Measurements from ENCODE around the gene EN2.

EN2 gene

DNA sequence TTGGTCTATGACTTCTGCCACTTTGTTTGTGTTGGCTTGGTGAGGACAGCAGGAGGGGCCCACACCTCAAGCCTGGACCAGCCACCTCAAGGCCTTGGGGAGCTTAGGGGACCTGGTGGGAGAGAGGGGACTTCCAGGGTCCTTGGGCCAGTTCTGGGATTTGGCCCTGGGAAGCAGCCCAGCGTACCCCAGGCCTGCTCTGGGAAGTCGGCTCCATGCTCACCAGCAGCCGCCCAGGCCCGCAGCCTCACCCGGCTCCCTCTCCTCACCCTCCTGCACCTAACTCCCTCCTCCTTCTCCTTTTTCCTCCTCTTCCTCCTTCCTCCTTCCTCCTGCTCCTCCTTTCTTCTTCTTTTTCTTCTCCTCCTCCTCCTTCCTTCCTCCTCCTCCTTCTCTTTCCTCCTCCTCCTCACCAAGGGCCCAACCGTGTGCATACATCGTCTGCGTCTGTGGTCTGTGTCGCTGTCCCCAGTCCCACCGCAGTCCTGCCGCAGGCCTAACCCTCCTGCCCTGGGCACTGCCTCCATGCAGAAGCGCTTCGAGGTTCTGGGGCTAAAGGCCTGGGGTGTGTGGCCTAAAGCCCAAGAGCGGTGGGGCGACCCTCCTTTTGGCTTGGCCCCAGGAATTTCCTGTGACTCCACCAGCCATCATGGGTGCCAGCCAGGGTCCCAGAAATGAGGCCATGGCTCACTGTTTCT is 5.3 kb downstream of the EN2 start:
- in situ Hi-C loops (cut with MboI; ENCODE audit: low sequenced_read_pairs), result no loop called here

DNA sequence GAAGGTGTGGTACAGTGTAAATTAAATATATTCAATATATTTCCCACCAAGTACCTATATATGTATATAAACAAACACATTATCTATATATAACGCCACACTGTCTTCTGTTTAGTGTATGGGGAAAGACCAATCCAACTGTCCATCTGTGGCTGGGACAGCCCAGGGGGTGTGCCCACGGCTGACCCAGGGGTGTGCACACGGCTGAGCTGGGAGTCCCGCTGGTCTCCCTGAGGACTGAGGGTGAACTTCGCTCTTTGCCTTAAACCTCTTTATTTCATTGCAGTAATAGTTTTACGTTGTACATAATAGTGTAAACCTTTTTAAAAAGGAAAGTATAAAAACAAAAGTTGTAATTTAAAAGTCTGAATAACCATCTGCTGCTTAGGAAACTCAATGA is 6.3 kb downstream of the EN2 start:
- in situ Hi-C loops (cut with MboI; ENCODE audit: low sequenced_read_pairs), result no loop called here

DNA sequence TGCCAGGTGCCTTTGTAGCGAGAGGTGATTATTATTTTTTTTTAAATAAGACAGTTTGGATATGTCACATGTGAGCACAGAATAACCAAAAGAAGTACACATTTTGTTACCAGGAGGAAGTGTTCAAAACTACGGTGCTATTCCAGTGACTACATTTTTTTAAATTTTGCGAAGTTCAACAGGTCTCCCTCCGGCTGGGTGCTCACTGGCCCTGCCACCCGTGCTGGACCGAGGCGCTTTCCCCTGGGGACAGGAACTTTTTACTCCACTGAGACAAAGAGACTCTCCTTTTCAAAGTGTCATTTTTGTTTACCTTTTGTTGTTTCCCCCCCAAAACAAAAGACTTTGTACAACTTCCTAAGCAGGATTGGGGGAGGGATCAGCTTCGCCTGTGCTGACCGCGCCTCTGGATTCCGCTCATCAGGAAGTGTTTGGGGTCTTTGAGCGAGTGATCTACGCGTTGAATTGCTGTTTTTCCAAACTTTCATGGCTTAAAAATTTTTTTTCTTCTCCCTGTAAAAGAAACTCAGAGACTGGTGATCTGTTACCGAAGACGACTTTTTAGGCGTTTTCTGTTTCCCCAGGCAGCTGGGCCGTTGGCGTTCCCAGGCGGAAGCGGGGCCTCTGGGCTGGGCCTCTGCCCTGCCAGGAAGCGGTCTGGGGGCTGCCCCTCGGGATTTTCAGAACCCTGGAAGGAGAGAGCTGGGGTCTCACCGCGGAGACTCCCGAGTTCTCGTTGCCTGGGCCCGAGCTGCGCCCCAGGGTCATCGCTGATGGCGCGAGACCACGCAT is 7.2 kb downstream of the EN2 start:
- in situ Hi-C loops (cut with MboI; ENCODE audit: low sequenced_read_pairs), result no loop called here

DNA sequence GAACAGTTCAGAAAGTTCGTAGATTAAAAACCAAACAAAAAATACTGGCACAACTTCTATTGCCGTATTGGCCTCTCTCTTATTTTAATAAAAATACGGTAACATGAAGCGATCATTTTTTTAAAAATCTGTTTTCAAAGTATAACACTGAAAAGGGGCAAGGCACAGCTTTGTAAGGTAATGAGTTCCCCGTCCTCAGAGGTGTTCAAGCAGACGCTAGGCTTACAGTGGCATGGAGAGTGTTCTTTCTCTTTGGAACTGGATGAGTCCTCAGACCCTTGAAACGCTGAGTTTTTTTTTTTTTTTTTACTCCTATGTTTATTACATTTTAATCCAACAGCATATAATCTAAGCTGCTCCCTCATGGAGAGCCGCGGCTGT is 7.8 kb downstream of the EN2 start:
- in situ Hi-C loops (cut with MboI; ENCODE audit: low sequenced_read_pairs), result no loop called here

DNA sequence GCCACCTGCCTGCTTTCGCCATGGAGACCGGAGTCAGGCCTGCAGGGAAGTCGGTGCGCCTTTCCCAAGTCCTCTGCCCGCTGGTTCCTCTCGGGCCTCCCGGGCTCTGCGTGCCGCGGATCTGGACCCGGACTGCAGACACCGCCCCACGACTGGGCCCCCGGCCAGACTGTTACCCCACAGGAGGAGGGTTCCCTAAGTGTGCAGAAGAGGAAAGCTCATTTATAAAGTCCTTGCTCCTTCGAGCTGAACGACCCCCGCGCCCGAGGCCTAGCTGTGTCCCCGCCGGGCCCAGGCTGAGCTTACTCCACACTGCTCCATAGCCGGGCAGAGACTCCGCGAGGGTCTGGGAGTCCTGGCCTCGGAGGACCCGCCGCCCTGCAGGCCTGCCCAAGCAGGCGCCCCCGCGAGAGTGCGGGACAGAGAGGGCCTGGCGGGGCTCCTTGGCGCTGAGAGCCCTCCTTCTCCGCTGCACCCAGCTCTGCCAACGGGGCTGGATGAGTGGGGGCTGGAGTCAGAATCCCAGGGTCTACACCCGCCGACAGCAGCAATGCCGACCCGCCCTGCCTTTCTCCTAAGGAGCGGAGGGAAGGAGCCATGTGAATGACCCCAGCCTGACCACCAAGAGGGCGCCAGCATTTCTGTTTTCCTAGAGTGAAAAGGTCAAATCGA is 8.3 kb downstream of the EN2 start:
- in situ Hi-C loops (cut with MboI; ENCODE audit: low sequenced_read_pairs), result no loop called here

DNA sequence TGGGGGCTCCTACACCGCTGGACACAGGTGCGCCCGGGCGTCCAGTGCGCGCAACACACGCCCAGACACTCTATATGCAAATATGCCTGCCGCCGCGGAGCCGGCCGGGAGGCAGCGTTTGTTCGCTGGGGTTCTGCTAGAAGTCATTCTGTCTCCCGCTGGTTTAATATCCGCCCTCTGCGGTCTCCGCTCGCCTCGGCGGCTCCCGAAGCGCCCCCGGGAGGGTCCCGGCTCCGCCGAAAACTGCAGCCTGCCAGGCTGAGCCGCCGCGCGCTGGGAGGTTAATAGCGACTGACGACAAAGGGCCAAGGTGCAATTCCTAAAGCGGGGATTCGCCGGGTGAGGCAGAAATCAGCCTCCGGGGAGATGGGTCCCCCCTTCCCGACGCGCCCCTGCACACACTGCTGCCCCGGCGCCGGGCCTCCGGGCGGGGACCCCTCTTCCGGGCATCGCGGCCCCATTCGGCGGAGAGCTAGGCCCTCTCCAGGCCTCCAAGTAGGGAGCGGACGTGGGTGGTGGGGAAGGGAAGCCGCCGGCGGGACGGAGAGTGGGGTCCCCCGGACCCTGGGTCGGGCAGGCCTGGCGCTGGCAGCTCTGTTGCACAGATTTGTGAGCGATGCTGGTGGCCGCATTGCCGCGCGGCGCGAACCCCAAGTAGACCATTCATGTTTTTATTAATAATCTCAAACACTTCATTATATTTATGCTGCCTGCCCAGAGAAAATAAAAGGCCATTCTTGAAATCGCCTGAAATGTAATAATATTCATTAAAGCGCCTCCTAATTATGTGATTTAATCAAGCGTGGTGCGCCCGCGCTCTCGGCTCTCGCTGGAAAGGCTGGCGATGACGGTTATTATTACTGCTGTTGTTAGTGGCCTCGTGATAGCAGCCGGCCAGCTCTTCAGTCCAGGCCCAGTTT is 9.1 kb downstream of the EN2 start:
- in situ Hi-C loops (cut with MboI; ENCODE audit: low sequenced_read_pairs), result no loop called here

DNA sequence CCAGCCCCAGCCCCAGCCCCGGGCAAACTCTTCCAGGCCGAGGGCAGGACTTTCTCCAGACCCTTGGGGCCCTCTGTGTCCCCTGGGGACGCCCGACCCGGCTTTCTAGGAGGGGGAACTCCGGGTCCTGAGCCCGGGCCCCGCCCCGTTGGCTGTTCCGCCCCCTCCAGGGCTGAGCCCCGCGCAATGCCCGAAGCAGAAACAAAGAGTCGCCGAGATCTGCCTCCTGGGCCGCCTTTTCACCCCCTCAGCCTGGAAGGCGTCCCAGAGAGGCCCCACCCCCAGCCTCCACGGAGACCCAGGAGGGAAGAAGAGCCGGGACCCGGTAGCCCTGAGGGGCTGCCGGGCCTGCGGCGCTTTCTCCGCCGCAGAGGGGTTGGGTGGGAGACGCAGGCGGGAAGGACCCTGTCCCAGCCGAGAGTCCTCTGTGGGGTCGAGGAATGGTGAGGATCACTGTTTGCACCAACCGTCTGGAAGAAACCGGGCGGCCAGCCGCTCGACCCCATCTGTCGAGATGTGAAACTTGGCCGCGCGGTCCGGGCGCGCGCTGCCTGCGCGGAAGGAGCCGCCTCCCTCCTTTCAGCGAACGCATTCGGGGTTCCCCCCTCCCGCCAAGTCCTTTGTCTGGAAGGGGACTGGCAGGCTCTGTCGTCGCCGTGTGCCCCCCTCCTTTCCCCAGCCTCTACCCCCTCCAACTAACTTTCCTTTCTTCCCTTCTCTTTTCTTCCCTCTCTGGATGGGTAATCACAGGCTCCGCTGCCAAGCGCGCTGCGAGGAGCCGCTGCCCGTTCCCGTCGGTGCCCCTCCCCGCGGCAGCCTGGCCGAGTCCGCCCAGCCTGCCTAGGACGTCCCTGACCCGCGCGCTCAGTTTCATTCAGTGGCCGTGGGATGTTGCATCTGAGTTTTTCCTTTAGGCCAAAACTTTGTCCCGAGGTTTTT is 10.2 kb downstream of the EN2 start:
- in situ Hi-C loops (cut with MboI; ENCODE audit: low sequenced_read_pairs), result no loop called here

DNA sequence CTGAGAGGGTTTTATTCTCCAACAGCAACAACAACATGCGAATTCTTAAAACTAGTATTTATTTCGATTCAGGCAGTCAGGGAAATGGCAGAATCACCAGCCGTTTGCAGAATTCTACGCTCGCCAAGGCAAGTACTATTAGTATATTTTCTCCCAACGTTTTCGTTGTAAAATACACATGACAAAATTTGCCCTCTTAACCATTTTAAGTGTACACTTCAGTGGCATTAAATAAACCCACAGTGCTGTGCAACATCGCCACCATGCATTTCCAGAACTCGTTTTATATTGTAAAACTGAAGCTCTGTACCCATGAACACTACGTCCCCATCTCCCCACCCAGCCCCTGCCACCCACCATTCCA is 10.8 kb downstream of the EN2 start:
- in situ Hi-C loops (cut with MboI; ENCODE audit: low sequenced_read_pairs), result no loop called here

DNA sequence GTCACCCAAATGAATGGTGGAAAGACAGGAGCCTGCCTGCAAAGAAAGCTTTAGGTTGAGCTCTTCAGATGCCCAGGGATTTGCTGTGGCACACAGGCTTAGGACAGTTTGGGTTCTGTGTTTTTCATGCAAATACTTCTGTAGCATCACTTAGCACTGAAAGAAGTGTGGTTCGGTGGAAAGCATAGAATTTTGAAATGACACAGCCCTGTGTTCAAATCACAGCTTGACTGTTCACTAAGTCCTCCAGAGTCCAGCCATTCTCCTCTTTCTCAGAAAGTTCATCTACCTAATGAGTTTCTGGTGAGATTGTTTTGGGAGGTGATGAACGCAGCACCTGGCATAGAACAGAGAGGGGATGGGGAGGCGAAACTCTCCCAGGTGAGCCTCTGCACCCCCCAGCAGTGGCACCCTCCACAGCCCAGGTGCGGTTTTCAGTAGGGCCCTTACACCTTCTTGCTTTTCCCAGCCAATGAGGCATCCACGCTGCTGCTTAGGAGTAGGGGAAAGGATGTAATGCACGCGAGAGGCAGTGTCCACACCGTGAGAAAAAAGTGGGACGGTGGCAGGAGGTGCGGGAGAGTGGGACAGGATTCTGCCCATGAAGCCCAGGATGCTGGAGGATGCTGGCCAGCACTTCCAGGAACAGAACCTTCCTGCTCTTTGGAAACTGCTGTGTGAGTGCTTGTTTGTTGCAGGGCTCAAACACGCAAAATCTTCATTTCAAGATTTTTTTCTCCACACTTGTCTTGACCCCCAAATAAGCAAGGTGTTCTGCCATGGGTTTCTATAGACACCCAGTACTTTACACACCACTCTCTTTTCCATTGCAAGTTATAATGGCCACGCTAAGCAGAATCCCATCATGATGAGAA is 11.6 kb downstream of the EN2 start:
- in situ Hi-C loops (cut with MboI; ENCODE audit: low sequenced_read_pairs), result no loop called here

DNA sequence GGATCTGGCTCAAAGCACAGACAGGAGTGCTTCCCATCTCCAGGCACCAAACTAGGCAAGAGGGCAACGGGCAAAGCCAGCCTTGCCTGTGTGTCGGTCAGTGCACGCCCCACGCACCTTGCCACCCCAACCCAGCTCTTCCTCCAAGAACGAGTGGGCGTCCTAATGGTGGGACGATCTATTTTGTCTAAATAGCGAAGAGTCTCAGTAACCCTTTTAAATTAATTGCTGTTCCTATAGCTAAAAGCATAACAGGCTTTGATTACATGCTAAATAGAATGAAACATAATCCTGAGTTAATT is 12.2 kb downstream of the EN2 start:
- in situ Hi-C loops (cut with MboI; ENCODE audit: low sequenced_read_pairs), result no loop called here

DNA sequence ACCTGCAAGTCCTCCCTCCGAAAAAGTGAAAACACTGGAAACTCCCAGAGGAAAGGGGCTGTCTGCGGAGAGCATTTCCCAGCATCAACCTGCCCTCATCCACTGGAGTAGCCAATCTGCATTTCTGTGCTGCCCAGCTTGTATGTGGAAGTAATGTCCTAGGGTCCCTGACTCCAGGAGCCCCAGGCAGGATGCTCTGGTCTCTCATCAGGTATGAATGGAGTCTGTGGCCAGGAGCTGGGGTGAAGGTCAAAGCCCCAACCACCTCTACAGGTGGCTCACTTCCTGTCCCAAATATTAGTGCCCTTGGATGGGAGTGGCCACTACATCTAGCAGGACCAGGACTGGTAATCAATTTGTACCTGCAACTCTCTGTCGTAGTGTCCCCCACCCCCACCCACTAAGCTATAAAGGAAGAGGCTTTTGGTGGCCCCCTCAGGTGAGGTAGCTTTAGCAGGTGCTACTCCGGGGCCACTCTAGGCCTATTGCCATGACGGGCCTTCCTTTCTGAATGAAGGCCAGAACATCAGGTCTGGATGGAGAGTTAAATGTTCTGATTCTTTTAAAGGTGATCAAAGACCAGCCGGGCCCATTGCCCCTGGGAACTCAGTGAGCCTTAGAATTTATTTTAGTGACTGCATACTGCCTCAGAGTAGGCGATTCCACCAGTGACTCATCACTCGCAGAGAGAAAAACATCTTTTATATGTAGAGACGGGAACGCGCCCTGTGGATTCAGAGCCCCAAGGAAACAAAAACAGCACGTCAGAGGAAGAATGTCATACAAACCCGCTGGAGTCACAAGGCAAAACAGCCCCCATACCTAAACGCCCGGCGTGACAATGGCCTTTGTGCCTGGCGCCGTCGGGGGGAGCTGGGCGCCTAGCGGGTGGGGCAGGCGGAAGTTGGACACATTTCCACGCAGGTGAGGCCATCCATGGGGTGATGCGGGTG is 13.0 kb downstream of the EN2 start:
- in situ Hi-C loops (cut with MboI; ENCODE audit: low sequenced_read_pairs), result no loop called here

DNA sequence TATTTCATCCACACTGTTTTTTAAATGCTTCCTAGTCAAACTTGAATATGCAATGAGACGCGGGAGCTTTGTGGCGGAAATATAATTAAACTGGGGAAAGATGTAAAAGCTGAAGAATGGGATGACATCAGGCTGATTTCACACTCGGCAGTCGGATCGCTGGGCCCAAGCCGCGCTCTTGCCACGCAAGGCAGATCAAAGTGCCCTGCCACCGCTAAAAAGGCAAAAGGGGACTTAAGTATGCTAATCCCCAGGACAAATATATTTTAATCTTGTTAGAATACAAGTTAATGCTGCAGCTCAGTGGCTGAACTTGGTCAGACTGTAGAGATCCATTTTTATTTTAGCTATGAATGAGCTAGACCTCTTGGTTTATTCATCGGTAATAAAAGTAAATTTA is 13.8 kb downstream of the EN2 start:
- in situ Hi-C loops (cut with MboI; ENCODE audit: low sequenced_read_pairs), result no loop called here

DNA sequence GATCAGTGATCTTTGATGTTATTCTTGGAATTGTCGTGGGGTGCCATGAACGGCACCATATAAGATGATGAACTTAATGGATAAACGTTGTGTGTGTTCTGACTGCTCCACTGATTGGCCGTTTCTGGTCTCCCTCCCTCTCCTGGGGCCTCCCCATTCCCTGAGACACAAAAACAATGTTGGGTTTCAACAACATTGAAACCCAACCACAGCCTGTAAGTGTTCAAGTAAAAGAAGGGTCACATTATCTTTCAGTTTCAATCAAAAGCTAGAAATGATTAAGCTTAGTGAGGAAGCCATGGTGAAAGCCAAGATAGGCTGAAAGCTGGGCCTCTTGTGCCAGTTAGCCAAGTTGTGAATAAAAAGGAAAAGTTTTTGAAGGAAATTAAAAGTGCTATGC is 19.5 kb downstream of the EN2 start:
- in situ Hi-C loops (cut with MboI; ENCODE audit: low sequenced_read_pairs), result no loop called here

DNA sequence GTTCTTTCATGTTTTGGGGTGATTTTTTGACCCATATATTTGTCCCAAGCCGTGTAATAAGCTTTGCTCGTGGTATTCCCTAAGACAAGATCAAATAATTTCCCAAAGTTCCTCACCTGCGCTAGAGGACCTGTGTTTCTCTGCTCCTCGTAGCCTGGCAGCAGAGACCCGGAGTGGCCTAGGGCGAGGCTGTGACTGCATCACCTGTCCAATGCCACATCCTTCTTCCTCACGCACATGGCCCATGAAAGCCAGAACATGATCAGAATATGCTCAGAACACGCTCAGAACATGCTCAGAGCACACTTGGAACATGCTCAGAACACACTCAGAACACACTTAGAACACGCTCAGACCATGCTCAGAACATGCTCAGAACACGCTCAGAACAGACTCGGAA is 23.8 kb downstream of the EN2 start:
- in situ Hi-C loops (cut with MboI; ENCODE audit: low sequenced_read_pairs), result no loop called here

DNA sequence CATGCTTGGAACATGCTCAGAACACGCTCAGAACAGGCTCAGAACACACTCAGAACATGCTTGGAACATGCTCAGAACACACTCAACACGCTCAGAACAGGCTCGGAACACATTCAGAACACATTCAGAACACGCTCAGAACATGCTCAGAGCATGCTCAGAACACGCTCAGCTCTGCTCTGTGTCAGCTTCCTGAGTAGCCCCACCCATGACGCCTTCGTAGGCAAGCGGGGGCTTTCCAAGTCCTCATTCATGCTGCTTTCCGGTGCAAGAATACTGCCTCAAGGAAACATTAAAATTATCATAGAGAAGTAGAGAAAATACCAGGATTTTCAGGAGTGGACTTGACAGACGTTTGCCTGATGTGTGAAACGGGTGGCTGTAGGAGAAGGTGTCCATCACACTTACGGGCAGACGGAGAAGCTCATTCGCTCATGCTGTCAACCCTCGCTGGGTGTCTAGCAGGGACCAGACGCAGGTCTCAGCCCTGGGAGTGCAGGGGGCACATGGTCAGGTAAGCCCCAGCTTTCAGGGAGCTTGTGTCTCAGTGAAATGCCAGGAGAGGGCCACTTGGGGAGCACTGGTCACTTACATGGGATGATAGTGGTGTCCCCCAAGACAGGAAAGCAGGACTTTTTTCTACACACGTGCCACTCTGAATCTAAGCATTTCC is 24.7 kb downstream of the EN2 start:
- in situ Hi-C loops (cut with MboI; ENCODE audit: low sequenced_read_pairs), result no loop called here

DNA sequence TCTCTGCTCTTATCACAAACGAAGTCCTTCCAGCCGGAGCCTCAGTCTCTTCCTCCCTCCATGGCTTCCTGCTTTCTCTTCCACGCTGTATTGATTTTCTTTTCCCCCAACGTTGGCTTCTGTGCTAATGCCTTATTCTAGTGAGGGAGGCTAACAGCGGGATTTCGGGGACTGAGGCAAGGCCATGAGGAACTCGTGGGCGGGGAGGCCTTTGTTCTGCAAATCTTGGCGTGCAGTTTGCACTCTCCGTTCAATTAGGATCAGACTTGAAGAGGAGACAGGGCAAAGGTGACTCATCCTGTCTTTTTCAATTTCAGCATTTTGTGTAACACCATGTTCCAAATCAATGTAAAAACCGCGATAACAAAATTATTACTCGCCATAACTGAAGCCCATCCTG is 25.3 kb downstream of the EN2 start:
- in situ Hi-C loops (cut with MboI; ENCODE audit: low sequenced_read_pairs), result no loop called here

DNA sequence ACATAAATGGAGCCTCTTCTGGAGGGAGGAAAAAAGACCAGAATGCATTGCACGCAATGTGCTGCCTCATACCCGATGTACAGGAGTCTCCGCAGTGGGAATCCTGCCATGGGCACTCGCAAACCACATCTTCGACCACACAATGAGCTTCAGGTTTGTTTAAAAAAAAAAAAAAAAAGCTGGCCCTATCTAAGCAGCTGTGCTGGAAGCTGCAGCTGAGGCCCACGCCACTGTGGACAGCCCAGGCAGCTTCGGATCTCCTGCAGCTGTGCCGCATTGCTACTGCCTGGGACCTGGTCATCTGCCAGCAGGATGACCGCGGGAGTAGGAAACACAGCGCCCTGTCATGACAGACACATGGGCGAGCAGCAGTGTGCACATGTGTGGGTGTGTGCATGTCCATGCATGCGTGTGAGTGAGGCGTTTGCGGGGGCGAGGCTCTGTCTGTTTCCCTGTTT is 26.0 kb downstream of the EN2 start:
- in situ Hi-C loops (cut with MboI; ENCODE audit: low sequenced_read_pairs), result no loop called here

Measured in HL-60/S4 (cell line).